WERI-Rb-1 (cell line): ENCODE data around the gene EIF5.

Experiments used
- DNase-seq: peaks from one replicate; pipeline ENCODE4 v3.0.0-alpha.2; 2020
- H3K27ac ChIP-seq: fragments of 250-450 bp; sonication (Bioruptor Pico); 2 replicates; pipeline ENCODE4 v1.5.1; 2020; ENCODE audit warnings: mild to moderate bottlenecking, moderate library complexity
- H3K27me3 ChIP-seq: fragments of 250-450 bp; sonication (Bioruptor Pico); 2 replicates; pipeline ENCODE4 v1.5.1; 2021; ENCODE audit warnings: mild to moderate bottlenecking, low read depth, moderate library complexity; ENCODE audit not compliant: insufficient read depth, severe bottlenecking
- H3K36me3 ChIP-seq: fragments of 250-450 bp; sonication (Bioruptor Pico); 2 replicates; pipeline ENCODE4 v1.5.1; 2020; ENCODE audit warnings: mild to moderate bottlenecking, moderate library complexity
- H3K4me3 ChIP-seq: 2 replicates; pipeline ENCODE4 v1.5.1; 2011; ENCODE audit warnings: low read depth, mild to moderate bottlenecking, control low read depth, low read length
- H3K9me3 ChIP-seq: fragments of 250-450 bp; sonication (Bioruptor Pico); 2 replicates; pipeline ENCODE4 v1.5.1; 2021; ENCODE audit warnings: mild to moderate bottlenecking, moderate library complexity; ENCODE audit not compliant: severe bottlenecking
- TF ChIP-seq, protein P1 (sequence below): IDR thresholded peaks from 2 replicates; pipeline ENCODE4 v1.5.1; 2011; ENCODE audit warnings: low read depth, mild to moderate bottlenecking, control low read depth, inconsistent platforms, low read length

Gene EIF5

DNA sequence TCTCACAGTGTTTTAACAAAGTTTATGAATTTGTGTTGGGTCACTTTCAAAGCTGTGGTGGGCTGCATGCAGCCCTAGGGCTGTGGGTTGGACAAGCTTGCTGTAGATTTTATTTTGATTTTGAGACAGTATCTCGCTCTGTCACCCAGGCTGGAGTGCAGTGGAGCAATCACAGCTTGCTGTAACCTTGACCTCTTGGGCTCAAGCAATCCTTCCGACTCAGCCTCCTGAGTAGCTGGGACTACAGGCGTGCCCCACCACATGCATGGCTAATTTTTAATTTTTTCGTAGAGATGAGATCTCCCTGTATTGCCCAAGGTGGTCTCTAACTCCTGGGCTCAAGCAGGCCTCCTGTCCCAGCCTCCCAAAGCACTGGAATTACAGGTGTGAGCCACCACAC, 56.6 kb downstream of the EIF5 start:
- TF ChIP-seq, protein P1, sequence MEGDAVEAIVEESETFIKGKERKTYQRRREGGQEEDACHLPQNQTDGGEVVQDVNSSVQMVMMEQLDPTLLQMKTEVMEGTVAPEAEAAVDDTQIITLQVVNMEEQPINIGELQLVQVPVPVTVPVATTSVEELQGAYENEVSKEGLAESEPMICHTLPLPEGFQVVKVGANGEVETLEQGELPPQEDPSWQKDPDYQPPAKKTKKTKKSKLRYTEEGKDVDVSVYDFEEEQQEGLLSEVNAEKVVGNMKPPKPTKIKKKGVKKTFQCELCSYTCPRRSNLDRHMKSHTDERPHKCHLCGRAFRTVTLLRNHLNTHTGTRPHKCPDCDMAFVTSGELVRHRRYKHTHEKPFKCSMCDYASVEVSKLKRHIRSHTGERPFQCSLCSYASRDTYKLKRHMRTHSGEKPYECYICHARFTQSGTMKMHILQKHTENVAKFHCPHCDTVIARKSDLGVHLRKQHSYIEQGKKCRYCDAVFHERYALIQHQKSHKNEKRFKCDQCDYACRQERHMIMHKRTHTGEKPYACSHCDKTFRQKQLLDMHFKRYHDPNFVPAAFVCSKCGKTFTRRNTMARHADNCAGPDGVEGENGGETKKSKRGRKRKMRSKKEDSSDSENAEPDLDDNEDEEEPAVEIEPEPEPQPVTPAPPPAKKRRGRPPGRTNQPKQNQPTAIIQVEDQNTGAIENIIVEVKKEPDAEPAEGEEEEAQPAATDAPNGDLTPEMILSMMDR, result no peak
- Histone ChIP-seq H3K27ac (no peak overlapping the region), H3K4me3 (no peak overlapping the region), H3K27me3 (no peaks in the 10 kb centered on the region), H3K9me3 (no peaks in the 10 kb centered on the region), H3K36me3 (peaks cover 8% of the 10 kb centered on the region)
- no peak for DNase-seq

- TF ChIP-seq, protein P1, result peak; percentile 48
- no peak overlapping the region for H3K27ac ChIP-seq
Measured at GRCh38 chr14:103391048-103391447, 57.0 kb downstream of the EIF5 start.

GRCh38 chr14:103392106-103392505, 58.1 kb downstream of the EIF5 start:
- no peaks in the 10 kb centered on the region for H3K27me3 ChIP-seq
- H3K9me3 ChIP-seq, result no peaks in the 10 kb centered on the region
- H3K27ac ChIP-seq, result no peak overlapping the region
- TF ChIP-seq, protein P1, result no peak
- H3K36me3 ChIP-seq, result peaks cover 8% of the 10 kb centered on the region
- no peak for DNase-seq
- H3K4me3 ChIP-seq, result no peak overlapping the region

More at GRCh38 chr14:103391048-103391447, 57.0 kb downstream of the EIF5 start:
- H3K4me3 ChIP-seq, result no peak overlapping the region
- H3K36me3 ChIP-seq, result peaks cover 8% of the 10 kb centered on the region
- H3K27me3 ChIP-seq, result no peaks in the 10 kb centered on the region
- DNase-seq, result peak; percentile 29
- H3K9me3 ChIP-seq, result no peaks in the 10 kb centered on the region

GRCh38 chr14:103392572-103392971, 58.5 kb downstream of the EIF5 start:
- Histone ChIP-seq H3K27ac (no peak overlapping the region), H3K27me3 (no peaks in the 10 kb centered on the region), H3K4me3 (no peak overlapping the region), H3K36me3 (peaks cover 8% of the 10 kb centered on the region), H3K9me3 (no peaks in the 10 kb centered on the region)
- TF ChIP-seq, protein P1, result no peak
- no peak for DNase-seq

- H3K4me3 ChIP-seq, result no peak overlapping the region
- H3K9me3 ChIP-seq, result no peaks in the 10 kb centered on the region
- no peak for DNase-seq
- peaks cover 6% of the 10 kb centered on the region for H3K36me3 ChIP-seq
- TF ChIP-seq, protein P1, result no peak
- no peak overlapping the region for H3K27ac ChIP-seq
- H3K27me3 ChIP-seq, result no peaks in the 10 kb centered on the region
Measured at GRCh38 chr14:103393070-103393469, 59.0 kb downstream of the EIF5 start.
